ENCODE data around the gene PSMA4. TPM values are rescaled to one million over a fixed set of nuclear protein-coding genes. Genes with fewer than 3 reads are reported as not detected.

The PSMA4 gene
- total RNA-seq, 1 experiment from 2014 or later = 294 TPM

- TF ChIP-seq CBX3 (IDR thresholded peaks at IDR 0.05; ENCODE audit: low read depth) (no peak), CTCF (IDR thresholded peaks at IDR 0.05 in 2 of 3, conservative IDR thresholded peaks at IDR 0.05 in 1 of 3; ENCODE audit: borderline replicate concordance in 1 of 3, insufficient read depth in 1 of 3, low read depth in 2 of 3, low read length in 2 of 3) (no peak), REST (IDR thresholded peaks at IDR 0.05; ENCODE audit: low read depth) (no peak), TCF7L2 (IDR thresholded peaks at IDR 0.05; ENCODE audit: borderline replicate concordance, extremely low read depth, insufficient read depth, insufficient read length) (no peak), MAX (IDR thresholded peaks at IDR 0.05) (no peak), ATF3 (IDR thresholded peaks at IDR 0.05) (no peak), JUND (IDR thresholded peaks at IDR 0.05) (no peak), EZH2phosphoT487 (IDR thresholded peaks at IDR 0.05; ENCODE audit: borderline replicate concordance) (no peak), EGR1 (IDR thresholded peaks at IDR 0.05; ENCODE audit: low read depth) (no peak), ZBTB33 (IDR thresholded peaks at IDR 0.05; ENCODE audit: extremely low read depth, insufficient replicate concordance, low read length) (no peak), ZNF274 (IDR thresholded peaks at IDR 0.05; ENCODE audit: low read depth, low read length) (no peak), YY1 (IDR thresholded peaks at IDR 0.05; ENCODE audit: extremely low read depth, insufficient replicate concordance, low read depth, low read length) (no peak), EZH2 (IDR thresholded peaks at IDR 0.05) (no peak), SP1 (IDR thresholded peaks at IDR 0.05; ENCODE audit: low read depth) (no peak), RAD21 (IDR thresholded peaks at IDR 0.05; ENCODE audit: low read depth) (no peak), CEBPB (IDR thresholded peaks at IDR 0.05; ENCODE audit: low read depth) (no peak), ELF1 (IDR thresholded peaks at IDR 0.05; ENCODE audit: borderline replicate concordance, low read depth) (no peak), ZFX (IDR thresholded peaks at IDR 0.05) (no peak), SRF (IDR thresholded peaks at IDR 0.05; ENCODE audit: low read depth) (no peak), POLR2A (IDR thresholded peaks at IDR 0.05; ENCODE audit: borderline replicate concordance, extremely low read depth, insufficient read depth, insufficient read length) (no peak)
- no peaks in the 10 kb centered on the region for H3K9me2 ChIP-seq (ENCODE audit: insufficient read depth)
- H3K27me3 ChIP-seq (ENCODE audit: insufficient read depth, low read length) = no peaks in the 10 kb centered on the region
- H3K4me2 ChIP-seq (ENCODE audit: low read length) = no peak overlapping the region
- intact Hi-C loops (cut with micrococcal nuclease) = no loop called here
- H2AFZ ChIP-seq (ENCODE audit: low read depth, low read length, poor library complexity, severe bottlenecking) = no peak overlapping the region
- ChIA-PET CTCF (no interaction called here), POLR2A (no interaction called here), RAD21 (ENCODE audit: low non-redundant PET in 1 of 2, low total read pairs in 2 of 2, uncharacterized antibody in 2 of 2, unreplicated experiment in 2 of 2) (no interaction called here)
- H3K4me3 ChIP-seq (replicated peaks in 1 of 2; ENCODE audit: low read depth in 1 of 2, low read length in 2 of 2) = no peak overlapping the region
- ATAC-seq = no peak
- no peak overlapping the region for H3K27ac ChIP-seq (ENCODE audit: low read depth, low read length)
- no peak for DNase-seq (ENCODE audit: low read depth, low spot score)
- H3K36me3 ChIP-seq (ENCODE audit: control insufficient read depth in 1 of 2, insufficient read depth in 2 of 2, low read length in 2 of 2) = no peaks in the 10 kb centered on the region
- no TSS peak for BruUV-seq (replicated peaks)
- no peaks in the 10 kb centered on the region for H3K4me1 ChIP-seq (ENCODE audit: control insufficient read depth in 1 of 2, insufficient read depth in 2 of 2, low read length in 2 of 2)
- no peaks in the 10 kb centered on the region for H4K20me1 ChIP-seq (ENCODE audit: insufficient read depth)
- no peak overlapping the region for H3K9ac ChIP-seq (ENCODE audit: low read length)
- no peaks in the 10 kb centered on the region for H3K79me2 ChIP-seq (ENCODE audit: insufficient read depth, low read length)
- H3K9me3 ChIP-seq (ENCODE audit: control insufficient read depth in 1 of 2, insufficient read depth in 1 of 2, low read depth in 1 of 2, low read length in 2 of 2) = peaks cover 0 to 3% of the 10 kb centered on the region in 2 experiments; a peak in 2 of 4 replicates
Measured at GRCh38 chr15:78524230-78524629, 16.0 kb upstream of the PSMA4 start.
